ENCODE results near the gene SPTSSA. TPM values are rescaled to one million over a fixed set of nuclear protein-coding genes. Genes with fewer than 3 reads are reported as not detected.

SPTSSA gene
- polyA plus RNA-seq, 1 of the 3 experiments (the other 2 are of a cell fraction) = 39.5 TPM

DNA sequence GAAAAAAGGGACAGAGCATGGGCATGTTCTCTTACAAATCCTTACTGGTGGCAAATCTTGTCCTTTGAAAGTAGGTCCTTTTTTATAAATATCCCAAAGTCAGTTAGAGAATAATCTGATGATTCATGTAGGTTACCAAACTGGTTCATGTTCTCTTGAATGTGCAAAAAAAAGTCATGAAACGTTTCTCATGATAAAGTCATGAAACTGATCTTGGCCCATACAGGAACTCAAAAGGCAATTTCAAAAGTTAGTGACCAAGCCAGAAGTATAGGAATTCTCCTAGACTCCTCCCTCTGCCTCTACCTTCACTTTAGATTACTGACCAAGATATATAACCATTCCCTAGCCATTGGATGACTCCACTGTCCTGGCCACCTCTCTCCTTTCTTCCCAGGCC, 27.3 kb upstream of the SPTSSA start:
- H2AFZ ChIP-seq (ENCODE audit: low read depth) = no peak overlapping the region
- TF ChIP-seq YY1 (IDR thresholded peaks at IDR 0.05; ENCODE audit: low read depth) = no peak
- TF ChIP-seq TCF12 (IDR thresholded peaks at IDR 0.05) = no peak
- TF ChIP-seq GATA2 (CRISPR knock-in tag; IDR thresholded peaks at IDR 0.05) = no peak
- TF ChIP-seq, protein P1, sequence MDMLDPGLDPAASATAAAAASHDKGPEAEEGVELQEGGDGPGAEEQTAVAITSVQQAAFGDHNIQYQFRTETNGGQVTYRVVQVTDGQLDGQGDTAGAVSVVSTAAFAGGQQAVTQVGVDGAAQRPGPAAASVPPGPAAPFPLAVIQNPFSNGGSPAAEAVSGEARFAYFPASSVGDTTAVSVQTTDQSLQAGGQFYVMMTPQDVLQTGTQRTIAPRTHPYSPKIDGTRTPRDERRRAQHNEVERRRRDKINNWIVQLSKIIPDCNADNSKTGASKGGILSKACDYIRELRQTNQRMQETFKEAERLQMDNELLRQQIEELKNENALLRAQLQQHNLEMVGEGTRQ (IDR thresholded peaks at IDR 0.05; ENCODE audit: borderline replicate concordance, low read depth, low read length) = no peak
- no peak for TF ChIP-seq MXI1 (IDR thresholded peaks at IDR 0.05; ENCODE audit: low read depth, low read length)
- no peak for TF ChIP-seq EZH2phosphoT487 (IDR thresholded peaks at IDR 0.05; ENCODE audit: borderline replicate concordance, low read depth)
- TF ChIP-seq, protein P2, sequence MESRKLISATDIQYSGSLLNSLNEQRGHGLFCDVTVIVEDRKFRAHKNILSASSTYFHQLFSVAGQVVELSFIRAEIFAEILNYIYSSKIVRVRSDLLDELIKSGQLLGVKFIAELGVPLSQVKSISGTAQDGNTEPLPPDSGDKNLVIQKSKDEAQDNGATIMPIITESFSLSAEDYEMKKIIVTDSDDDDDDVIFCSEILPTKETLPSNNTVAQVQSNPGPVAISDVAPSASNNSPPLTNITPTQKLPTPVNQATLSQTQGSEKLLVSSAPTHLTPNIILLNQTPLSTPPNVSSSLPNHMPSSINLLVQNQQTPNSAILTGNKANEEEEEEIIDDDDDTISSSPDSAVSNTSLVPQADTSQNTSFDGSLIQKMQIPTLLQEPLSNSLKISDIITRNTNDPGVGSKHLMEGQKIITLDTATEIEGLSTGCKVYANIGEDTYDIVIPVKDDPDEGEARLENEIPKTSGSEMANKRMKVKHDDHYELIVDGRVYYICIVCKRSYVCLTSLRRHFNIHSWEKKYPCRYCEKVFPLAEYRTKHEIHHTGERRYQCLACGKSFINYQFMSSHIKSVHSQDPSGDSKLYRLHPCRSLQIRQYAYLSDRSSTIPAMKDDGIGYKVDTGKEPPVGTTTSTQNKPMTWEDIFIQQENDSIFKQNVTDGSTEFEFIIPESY (IDR thresholded peaks at IDR 0.05; ENCODE audit: borderline replicate concordance, low read depth) = no peak
- TF ChIP-seq RAD21 (IDR thresholded peaks at IDR 0.05; ENCODE audit: low read length) = no peak
- TF ChIP-seq, protein P3, sequence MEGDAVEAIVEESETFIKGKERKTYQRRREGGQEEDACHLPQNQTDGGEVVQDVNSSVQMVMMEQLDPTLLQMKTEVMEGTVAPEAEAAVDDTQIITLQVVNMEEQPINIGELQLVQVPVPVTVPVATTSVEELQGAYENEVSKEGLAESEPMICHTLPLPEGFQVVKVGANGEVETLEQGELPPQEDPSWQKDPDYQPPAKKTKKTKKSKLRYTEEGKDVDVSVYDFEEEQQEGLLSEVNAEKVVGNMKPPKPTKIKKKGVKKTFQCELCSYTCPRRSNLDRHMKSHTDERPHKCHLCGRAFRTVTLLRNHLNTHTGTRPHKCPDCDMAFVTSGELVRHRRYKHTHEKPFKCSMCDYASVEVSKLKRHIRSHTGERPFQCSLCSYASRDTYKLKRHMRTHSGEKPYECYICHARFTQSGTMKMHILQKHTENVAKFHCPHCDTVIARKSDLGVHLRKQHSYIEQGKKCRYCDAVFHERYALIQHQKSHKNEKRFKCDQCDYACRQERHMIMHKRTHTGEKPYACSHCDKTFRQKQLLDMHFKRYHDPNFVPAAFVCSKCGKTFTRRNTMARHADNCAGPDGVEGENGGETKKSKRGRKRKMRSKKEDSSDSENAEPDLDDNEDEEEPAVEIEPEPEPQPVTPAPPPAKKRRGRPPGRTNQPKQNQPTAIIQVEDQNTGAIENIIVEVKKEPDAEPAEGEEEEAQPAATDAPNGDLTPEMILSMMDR (IDR thresholded peaks at IDR 0.05) = no peak
- TF ChIP-seq JUND (IDR thresholded peaks at IDR 0.05) = no peak
- no peak for TF ChIP-seq MEF2A (IDR thresholded peaks at IDR 0.05; ENCODE audit: borderline replicate concordance, low read depth)
- no peak for TF ChIP-seq RFX5 (IDR thresholded peaks at IDR 0.05; ENCODE audit: low read length)
- no peak for TF ChIP-seq FOXM1 (IDR thresholded peaks at IDR 0.05; ENCODE audit: low read depth)
- no peak for TF ChIP-seq CHD2 (IDR thresholded peaks at IDR 0.05; ENCODE audit: low read length, partially characterized antibody)
- no peak for TF ChIP-seq EP300 (IDR thresholded peaks at IDR 0.05; ENCODE audit: borderline replicate concordance in 1 of 2, low read depth in 1 of 2, low read length in 1 of 2)
- no peak for TF ChIP-seq SMC3 (IDR thresholded peaks at IDR 0.05; ENCODE audit: low read depth, low read length)
- no peak for TF ChIP-seq FOSL2 (IDR thresholded peaks at IDR 0.05; ENCODE audit: borderline replicate concordance, low read depth)
- TF ChIP-seq, protein P4, sequence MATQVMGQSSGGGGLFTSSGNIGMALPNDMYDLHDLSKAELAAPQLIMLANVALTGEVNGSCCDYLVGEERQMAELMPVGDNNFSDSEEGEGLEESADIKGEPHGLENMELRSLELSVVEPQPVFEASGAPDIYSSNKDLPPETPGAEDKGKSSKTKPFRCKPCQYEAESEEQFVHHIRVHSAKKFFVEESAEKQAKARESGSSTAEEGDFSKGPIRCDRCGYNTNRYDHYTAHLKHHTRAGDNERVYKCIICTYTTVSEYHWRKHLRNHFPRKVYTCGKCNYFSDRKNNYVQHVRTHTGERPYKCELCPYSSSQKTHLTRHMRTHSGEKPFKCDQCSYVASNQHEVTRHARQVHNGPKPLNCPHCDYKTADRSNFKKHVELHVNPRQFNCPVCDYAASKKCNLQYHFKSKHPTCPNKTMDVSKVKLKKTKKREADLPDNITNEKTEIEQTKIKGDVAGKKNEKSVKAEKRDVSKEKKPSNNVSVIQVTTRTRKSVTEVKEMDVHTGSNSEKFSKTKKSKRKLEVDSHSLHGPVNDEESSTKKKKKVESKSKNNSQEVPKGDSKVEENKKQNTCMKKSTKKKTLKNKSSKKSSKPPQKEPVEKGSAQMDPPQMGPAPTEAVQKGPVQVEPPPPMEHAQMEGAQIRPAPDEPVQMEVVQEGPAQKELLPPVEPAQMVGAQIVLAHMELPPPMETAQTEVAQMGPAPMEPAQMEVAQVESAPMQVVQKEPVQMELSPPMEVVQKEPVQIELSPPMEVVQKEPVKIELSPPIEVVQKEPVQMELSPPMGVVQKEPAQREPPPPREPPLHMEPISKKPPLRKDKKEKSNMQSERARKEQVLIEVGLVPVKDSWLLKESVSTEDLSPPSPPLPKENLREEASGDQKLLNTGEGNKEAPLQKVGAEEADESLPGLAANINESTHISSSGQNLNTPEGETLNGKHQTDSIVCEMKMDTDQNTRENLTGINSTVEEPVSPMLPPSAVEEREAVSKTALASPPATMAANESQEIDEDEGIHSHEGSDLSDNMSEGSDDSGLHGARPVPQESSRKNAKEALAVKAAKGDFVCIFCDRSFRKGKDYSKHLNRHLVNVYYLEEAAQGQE (IDR thresholded peaks at IDR 0.05; ENCODE audit: low read depth, low read length) = no peak
- no peak for TF ChIP-seq RXRA (IDR thresholded peaks at IDR 0.05; ENCODE audit: borderline replicate concordance, low read depth)
- TF ChIP-seq, protein P5, sequence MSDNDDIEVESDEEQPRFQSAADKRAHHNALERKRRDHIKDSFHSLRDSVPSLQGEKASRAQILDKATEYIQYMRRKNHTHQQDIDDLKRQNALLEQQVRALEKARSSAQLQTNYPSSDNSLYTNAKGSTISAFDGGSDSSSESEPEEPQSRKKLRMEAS (IDR thresholded peaks at IDR 0.05; ENCODE audit: low read depth) = no peak

More for the DNA sequence above, 27.3 kb upstream of the SPTSSA start:
- Histone ChIP-seq H3K9me2 (no peaks in the 10 kb centered on the region), H3K4me2 (no peak overlapping the region), H3K4me3 (ENCODE audit: low read depth in 2 of 2, low read length in 1 of 2) (no peak overlapping the region), H3K9ac (no peak overlapping the region), H3K27ac (ENCODE audit: low read depth in 2 of 2, low read length in 1 of 2) (no peak overlapping the region), H3K36me3 (replicated peaks in 1 of 2; ENCODE audit: control insufficient read depth in 1 of 2, insufficient read depth in 2 of 2, low read length in 1 of 2) (no peaks in the 10 kb centered on the region), H3F3A (replicated peaks; ENCODE audit: insufficient read depth) (no peaks in the 10 kb centered on the region), H3K9me3 (no peaks in the 10 kb centered on the region), H3K4me1 (ENCODE audit: control insufficient read depth in 1 of 2, insufficient read depth in 2 of 2, low read depth in 1 of 2, low read length in 1 of 2) (no peaks in the 10 kb centered on the region), H3K79me2 (ENCODE audit: insufficient read depth) (no peaks in the 10 kb centered on the region), H3K27me3 (ENCODE audit: insufficient read depth) (no peaks in the 10 kb centered on the region), H4K20me1 (ENCODE audit: insufficient read depth) (no peaks in the 10 kb centered on the region)
- no peak for DNase-seq
- CTCF ChIA-PET = interaction anchor here (1.3 kb wide), 1 partner anchor 9 kb away, joined by 5 read pairs; no protein-coding TSS in a partner anchor
- POLR2A ChIA-PET = no interaction called here
- WGBS (ENCODE audit: low lambda C conversion rate) = 43% methylated on average over 1 of the region's 1 CpG

Measured in SK-N-SH (cell line).